IMR-90 (cell line): ENCODE results near the gene ZDHHC11B. TPM values are rescaled to one million over a fixed set of nuclear protein-coding genes. Genes with fewer than 3 reads are reported as not detected.

ENCODE experiments used
- ATAC-seq: fragments of 200-7000 bp; cut with Tn5 transposase; 2 replicates; pipeline ENCODE4 v1.9.1; 2020; ENCODE audit warnings: low read depth, mild to moderate bottlenecking, moderate library complexity
- BruUV-seq: library from RNA; stranded (reverse); fragments of 400-500 nt; replicated peaks from 2 replicates; lab custom pipeline; 2021; lab: Mats Ljungman, UMichigan
- CTCF ChIA-PET: fragments of 300-600 bp; formaldehyde crosslinking; extraction: SDS; loops from one replicate; lab custom pipeline; 2021; ENCODE audit warnings: antibody characterized with exemption; lab: Yijun Ruan, JAX
- POLR2A ChIA-PET: fragments of 300-600 bp; sonication (Branson Sonifier 250); formaldehyde crosslinking; loops from one replicate; lab custom pipeline; 2022; ENCODE audit warnings: antibody characterized with exemption; ENCODE audit not compliant: unreplicated experiment; lab: Charles Lee
- DNase-seq: peaks from one replicate; pipeline ENCODE4 v3.0.0; 2013
- H2AFZ ChIP-seq: replicated peaks from 2 replicates; pipeline ENCODE3; 2013; ENCODE audit warnings: low read length, mild to moderate bottlenecking; ENCODE audit not compliant: poor library complexity
- H2AK5ac ChIP-seq: 2 replicates; pipeline ENCODE4 v1.6.1; 2013; ENCODE audit warnings: low read depth, low read length, inconsistent platforms
- H2AK9ac ChIP-seq: replicated peaks from 2 replicates; pipeline ENCODE3; 2013; ENCODE audit warnings: mild to moderate bottlenecking, low read depth, low read length, moderate library complexity; ENCODE audit not compliant: poor library complexity
- H2BK120ac ChIP-seq: 2 replicates; pipeline ENCODE4 v1.6.1; 2013; ENCODE audit warnings: low read depth, low read length, inconsistent platforms
- H2BK15ac ChIP-seq: 3 replicates; pipeline ENCODE4 v1.6.1; 2013; ENCODE audit warnings: low read depth, low read length, inconsistent platforms
- H2BK20ac ChIP-seq: 2 replicates; pipeline ENCODE4 v1.6.1; 2013; ENCODE audit warnings: low read depth, mild to moderate bottlenecking, inconsistent platforms, low read length, moderate library complexity
- H2BK5ac ChIP-seq: 2 replicates; pipeline ENCODE4 v1.6.1; 2013; ENCODE audit warnings: mild to moderate bottlenecking, low read depth, low read length, inconsistent platforms; ENCODE audit not compliant: poor library complexity, severe bottlenecking
- H3K14ac ChIP-seq: replicated peaks from 2 replicates; pipeline ENCODE4 v1.6.1; 2013; ENCODE audit warnings: low read depth, low read length, inconsistent platforms
- H3K18ac ChIP-seq: 2 replicates; pipeline ENCODE4 v1.6.1; 2013; ENCODE audit warnings: low read depth, low read length, control low read depth
- H3K23ac ChIP-seq: 2 replicates; pipeline ENCODE4 v1.6.1; 2013; ENCODE audit warnings: low read depth, low read length, inconsistent platforms
- H3K27ac ChIP-seq: 2 replicates; pipeline ENCODE4 v1.5.1; 2013; ENCODE audit warnings: mild to moderate bottlenecking, control low read depth, low read length; ENCODE audit not compliant: insufficient read depth
- H3K27me3 ChIP-seq: 2 replicates; pipeline ENCODE4 v1.6.1; 2013; ENCODE audit warnings: low read length; ENCODE audit not compliant: control insufficient read depth, insufficient read depth
- H3K36me3 ChIP-seq: 2 replicates; pipeline ENCODE4 v1.6.1; 2013; ENCODE audit warnings: low read length, mixed read lengths; ENCODE audit not compliant: control insufficient read depth, insufficient read depth
- H3K4ac ChIP-seq: 2 replicates; pipeline ENCODE4 v1.6.1; 2013; ENCODE audit warnings: low read depth, low read length, inconsistent platforms
- H3K4me1 ChIP-seq: 2 replicates; pipeline ENCODE4 v1.6.1; 2013; ENCODE audit warnings: low read length, mixed read lengths; ENCODE audit not compliant: control insufficient read depth, insufficient read depth
- H3K4me2 ChIP-seq: 2 replicates; pipeline ENCODE4 v1.6.1; 2013; ENCODE audit warnings: low read depth, mild to moderate bottlenecking, control low read depth, low read length, moderate library complexity
- H3K4me3 ChIP-seq: 2 replicates; pipeline ENCODE4 v1.5.1; 2013; ENCODE audit warnings: low read depth, mild to moderate bottlenecking, control low read depth, low read length, moderate library complexity; ENCODE audit not compliant: insufficient read depth
- H3K56ac ChIP-seq: 2 replicates; pipeline ENCODE4 v1.6.1; 2013; ENCODE audit warnings: low read length, inconsistent platforms; ENCODE audit not compliant: insufficient read depth; ENCODE audit errors: extremely low read depth
- H3K79me1 ChIP-seq, 2 experiments: 2 replicates each; pipeline ENCODE4 v1.6.1; 2013; ENCODE audit warnings: low read length in 2 of 2, inconsistent platforms in 1 of 2, low read depth in 1 of 2
- H3K9ac ChIP-seq: 2 replicates; pipeline ENCODE4 v1.6.1; 2013; ENCODE audit warnings: low read depth, low read length, control low read depth
- H3K9me1 ChIP-seq: 2 replicates; pipeline ENCODE4 v1.6.1; 2013; ENCODE audit warnings: low read length, inconsistent platforms; ENCODE audit not compliant: insufficient read depth
- H3K9me3 ChIP-seq: 2 replicates; pipeline ENCODE4 v1.6.1; 2013; ENCODE audit warnings: low read length; ENCODE audit not compliant: control insufficient read depth, insufficient read depth
- H4K20me1 ChIP-seq: 2 replicates; pipeline ENCODE4 v1.6.1; 2013; ENCODE audit warnings: low read length, inconsistent platforms; ENCODE audit not compliant: insufficient read depth
- H4K5ac ChIP-seq: 2 replicates; pipeline ENCODE4 v1.6.1; 2013; ENCODE audit warnings: mild to moderate bottlenecking, low read depth, low read length, control low read depth
- H4K8ac ChIP-seq, 2 experiments: 2 replicates each; pipeline ENCODE4 v1.6.1; 2013; ENCODE audit warnings: low read depth in 2 of 2, low read length in 2 of 2, control low read depth in 1 of 2, inconsistent platforms in 1 of 2
- H4K91ac ChIP-seq: 2 replicates; pipeline ENCODE4 v1.6.1; 2013; ENCODE audit warnings: low read depth, low read length, inconsistent platforms; ENCODE audit not compliant: insufficient read depth
- BHLHE40 ChIP-seq: fragments of 150-350 bp; IDR thresholded peaks from 2 replicates; pipeline ENCODE4 v1.6.1; 2016; ENCODE audit warnings: mild to moderate bottlenecking, low read depth, low read length
- CEBPB ChIP-seq: IDR thresholded peaks from 2 replicates; pipeline ENCODE4 v1.6.1; 2012; ENCODE audit warnings: low read depth, low read length, improper control_type of control experiment
- MXI1 ChIP-seq: IDR thresholded peaks from 2 replicates; pipeline ENCODE4 v1.6.1; 2012; ENCODE audit warnings: low read depth, mild to moderate bottlenecking, low read length, moderate library complexity, borderline replicate concordance
- POLR2A ChIP-seq: IDR thresholded peaks from 2 replicates; pipeline ENCODE4 v1.6.1; 2012; ENCODE audit warnings: mild to moderate bottlenecking, low read depth, low read length
- SMC3 ChIP-seq: fragments of 150-350 bp; IDR thresholded peaks from 2 replicates; pipeline ENCODE4 v1.6.1; 2016; ENCODE audit warnings: low read depth, mild to moderate bottlenecking, antibody characterized with exemption, low read length, moderate library complexity
- WGBS, 2 experiments: methylation state at CpG; one replicate each; pipeline versions ENCODE4 v1.1.5 to v1.1.7; 2013; ENCODE audit warnings: missing lambda C conversion rate in 2 of 2; ENCODE audit not compliant: insufficient read length in 1 of 2; ENCODE audit errors: extremely low coverage in 2 of 2; 5-methylcytosine and 5-hydroxymethylcytosine counted together
- dilution Hi-C: fragments of 300-500 bp; cut with HindIII; formaldehyde crosslinking; loops from one replicate; pipeline ENCODE4 v1.14.3; 2018; ENCODE audit warnings: low sequenced_read_pairs; ENCODE audit not compliant: unreplicated experiment
- in situ Hi-C: fragments of 300-500 bp; cut with MboI; formaldehyde crosslinking; loops from 3 replicates; pipeline ENCODE4 v1.14.3; 2019; ENCODE audit warnings: low sequenced_read_pairs, inconsistent platforms, mixed read lengths
- intact Hi-C: fragments of 100-400 bp; cut with micrococcal nuclease; formaldehyde crosslinking; loops from 2 replicates; pipeline ENCODE4 v1.10.0; 2022
- polyA plus RNA-seq, 3 experiments: library from polyadenylated mRNA; depleted of rRNA; stranded (reverse); fragments of >200 nt; gene quantifications; 2 replicates each; pipeline ENCODE4 v1.2.3, GENCODE V29; 2012; ENCODE audit warnings: low replicate concordance in 1 of 3
- total RNA-seq: library from RNA; depleted of rRNA; stranded (reverse); fragments of >200 nt; gene quantifications from 2 replicates; pipeline ENCODE4 v1.2.3, GENCODE V29; 2012; rRNA removed

Gene ZDHHC11B
- total and polyA plus RNA-seq, 2 of the 4 experiments (the other 2 are of a cell fraction): 0.12 TPM; not detected in 1

GRCh38 chr5:661891-662750 lies 122.4 kb downstream of the ZDHHC11B start (continued):
- TF ChIP-seq CEBPB: no peak

GRCh38 chr5:660491-661030 lies 124.0 kb downstream of the ZDHHC11B start:
- H3K27me3 ChIP-seq: no peaks in the 10 kb centered on the region
- ChIA-PET CTCF (no interaction called here), POLR2A (no interaction called here)
- no peak overlapping the region for H3K18ac ChIP-seq
- H2BK20ac ChIP-seq: no peak overlapping the region
- no peaks in the 10 kb centered on the region for H4K20me1 ChIP-seq
- H3K14ac ChIP-seq: no peak overlapping the region
- H3K27ac ChIP-seq: no peak overlapping the region
- H2AK5ac ChIP-seq: no peak overlapping the region
- H2BK5ac ChIP-seq: no peak overlapping the region
- no peak overlapping the region for H2BK120ac ChIP-seq
- H2BK15ac ChIP-seq: no peak overlapping the region
- no CpG with 5 or more reads among the region's 11 CpGs for WGBS, 2 experiments
- H3K56ac ChIP-seq: no peak overlapping the region
- H3K9me1 ChIP-seq: no peaks in the 10 kb centered on the region
- no peak overlapping the region for H3K9ac ChIP-seq
- ATAC-seq (no peak), DNase-seq (no peak)
- in situ Hi-C loops (no loop called here), intact Hi-C loops (no loop called here), dilution Hi-C loops (no loop called here)
- no TSS peak for BruUV-seq
- no peak overlapping the region for H3K4me2 ChIP-seq
- H3K4ac ChIP-seq: no peak overlapping the region
- H3K23ac ChIP-seq: no peak overlapping the region
- H4K8ac ChIP-seq: no peak overlapping the region
- no peaks in the 10 kb centered on the region for H3K4me1 ChIP-seq
- H4K91ac ChIP-seq: no peak overlapping the region
- no peak overlapping the region for H4K5ac ChIP-seq
- peaks cover 8% of the 10 kb centered on the region for H3K36me3 ChIP-seq
- no peaks in the 10 kb centered on the region for H3K79me1 ChIP-seq
- no peaks in the 10 kb centered on the region; the same call in 1 of the 2 replicates for H3K9me3 ChIP-seq
- TF ChIP-seq MXI1: no peak
- no peak for TF ChIP-seq BHLHE40
- TF ChIP-seq SMC3: no peak
- no peak for TF ChIP-seq POLR2A
- H3K4me3 ChIP-seq: no peak overlapping the region
- H2AFZ ChIP-seq: no peak overlapping the region
- H2AK9ac ChIP-seq: no peak overlapping the region

Other genes with a start within 250 kb of the ZDHHC11B start
- 2.8 and 2.9 TPM in 2 replicates for gene CEP72, start 172.4 kb downstream of the ZDHHC11B start, total RNA-seq
- gene CEP72, start 172.4 kb downstream of the ZDHHC11B start, polyA plus RNA-seq (2012; rRNA removed): 4.3 and 5.2 TPM in 2 replicates
- gene TPPP, start 91.4 kb downstream of the ZDHHC11B start, total RNA-seq: under 0.01 TPM in 2 replicates
- 0.06 and 0.07 TPM in 2 replicates for gene TPPP, start 91.4 kb downstream of the ZDHHC11B start, polyA plus RNA-seq (2012; rRNA removed)
- gene ZDHHC11, start 66.3 kb upstream of the ZDHHC11B start, total RNA-seq: 0.28 and 0.36 TPM in 2 replicates
- 1.6 and 1.7 TPM in 2 replicates for gene ZDHHC11, start 66.3 kb upstream of the ZDHHC11B start, polyA plus RNA-seq (2012; rRNA removed)
- 40.0 and 43.4 TPM in 2 replicates for gene BRD9, start 108.1 kb upstream of the ZDHHC11B start, total RNA-seq
- 19.1 and 22.0 TPM in 2 replicates for gene BRD9, start 108.1 kb upstream of the ZDHHC11B start, polyA plus RNA-seq (2012; rRNA removed)
- gene TRIP13, start 108.2 kb upstream of the ZDHHC11B start, total RNA-seq: 27.2 and 35.5 TPM in 2 replicates
- gene TRIP13, start 108.2 kb upstream of the ZDHHC11B start, polyA plus RNA-seq (2012; rRNA removed): 16.3 and 17.1 TPM in 2 replicates
- not detected in 2 replicates for gene NKD2, start 224.1 kb upstream of the ZDHHC11B start, total RNA-seq
- gene NKD2, start 224.1 kb upstream of the ZDHHC11B start, polyA plus RNA-seq (2012; rRNA removed): not detected in 2 replicates